OCI-LY1 (cell line): ENCODE measurements around the gene FBXW12.
A peak's percentile ranks its signal among the peaks of the same experiment; 100 is the strongest.
"Not testable (repeated sequence)": the region's sequence is repeated elsewhere in the genome, so short reads cannot be mapped to it uniquely, and the experiment has no call there.

Experiments
- H2AFZ ChIP-seq: fragments of 200-600 bp; sonication (generic), shearing (Covaris generic); 2 replicates; pipeline ENCODE4 v1.6.0; 2014; ENCODE audit warnings: antibody characterized with exemption, mild to moderate bottlenecking, low read length
- H3F3A ChIP-seq: fragments of 200-600 bp; sonication (generic), shearing (Covaris generic); 2 replicates; pipeline ENCODE4 v1.6.0; 2014; ENCODE audit warnings: mild to moderate bottlenecking, antibody characterized with exemption, low read length, moderate library complexity; ENCODE audit not compliant: insufficient read depth
- H3K27ac ChIP-seq: fragments of 200-600 bp; sonication (generic); 2 replicates; pipeline ENCODE4 v1.5.1; 2014; ENCODE audit warnings: low read length, mixed run types, mild to moderate bottlenecking, low read depth; ENCODE audit not compliant: poor library complexity, severe bottlenecking
- H3K27me3 ChIP-seq: fragments of 200-600 bp; sonication (generic); 2 replicates; pipeline ENCODE4 v1.6.0; 2014; ENCODE audit warnings: antibody characterized with exemption, mild to moderate bottlenecking, low read length, moderate library complexity; ENCODE audit not compliant: insufficient read depth
- H3K36me3 ChIP-seq: fragments of 200-600 bp; sonication (generic); 2 replicates; pipeline ENCODE4 v1.6.1; 2014; ENCODE audit warnings: mild to moderate bottlenecking, antibody characterized with exemption, low read length, moderate library complexity, mixed read lengths; ENCODE audit not compliant: insufficient read depth
- H3K4me1 ChIP-seq: fragments of 200-600 bp; sonication (generic); 2 replicates; pipeline ENCODE4 v1.5.1; 2014; ENCODE audit warnings: mild to moderate bottlenecking, low read length, moderate library complexity; ENCODE audit not compliant: insufficient read depth, severe bottlenecking
- H3K4me2 ChIP-seq: fragments of 200-600 bp; sonication (generic), shearing (Covaris generic); 2 replicates; pipeline ENCODE4 v1.6.1; 2014; ENCODE audit warnings: low read length
- H3K4me3 ChIP-seq: fragments of 200-600 bp; sonication (generic); 2 replicates; pipeline ENCODE4 v1.5.1; 2014; ENCODE audit warnings: low read length, low read depth, mild to moderate bottlenecking, mixed read lengths; ENCODE audit not compliant: poor library complexity, severe bottlenecking
- H3K79me2 ChIP-seq: fragments of 200-600 bp; shearing (Covaris generic); 2 replicates; pipeline ENCODE4 v1.6.1; 2016; ENCODE audit warnings: mixed run types, low read length, mixed read lengths; ENCODE audit not compliant: insufficient read depth
- H3K9ac ChIP-seq: fragments of 200-600 bp; sonication (generic), shearing (Covaris generic); 2 replicates; pipeline ENCODE4 v1.6.1; 2014; ENCODE audit warnings: mild to moderate bottlenecking, low read length, mixed read lengths
- H3K9me2 ChIP-seq: fragments of 200-600 bp; sonication (generic), shearing (Covaris generic); 2 replicates; pipeline ENCODE4 v1.6.1; 2014; ENCODE audit warnings: low read depth, mild to moderate bottlenecking, low read length, mixed read lengths
- H3K9me3 ChIP-seq: fragments of 200-600 bp; shearing (Covaris generic); 2 replicates; pipeline ENCODE4 v1.6.1; 2014; ENCODE audit warnings: low read length, mixed read lengths
- H4K20me1 ChIP-seq: fragments of 200-600 bp; sonication (generic), shearing (Covaris generic); 2 replicates; pipeline ENCODE4 v1.6.0; 2016; ENCODE audit warnings: mild to moderate bottlenecking, low read length; ENCODE audit not compliant: insufficient read depth
- EZH2 ChIP-seq: fragments of 200-600 bp; sonication (generic), shearing (Covaris generic); IDR thresholded peaks from 2 replicates; pipeline ENCODE4 v1.8.0; 2017; ENCODE audit warnings: borderline replicate concordance, mixed run types, mild to moderate bottlenecking, antibody characterized with exemption, low read length, moderate library complexity, mixed read lengths
- TF ChIP-seq, protein P1 (sequence below): fragments of 200-600 bp; sonication (generic), shearing (Covaris generic); IDR thresholded peaks from 2 replicates; pipeline ENCODE4 v1.5.1; 2017; ENCODE audit warnings: mild to moderate bottlenecking, antibody characterized with exemption, low read length, moderate library complexity, mixed read lengths

Gene FBXW12, protein sequence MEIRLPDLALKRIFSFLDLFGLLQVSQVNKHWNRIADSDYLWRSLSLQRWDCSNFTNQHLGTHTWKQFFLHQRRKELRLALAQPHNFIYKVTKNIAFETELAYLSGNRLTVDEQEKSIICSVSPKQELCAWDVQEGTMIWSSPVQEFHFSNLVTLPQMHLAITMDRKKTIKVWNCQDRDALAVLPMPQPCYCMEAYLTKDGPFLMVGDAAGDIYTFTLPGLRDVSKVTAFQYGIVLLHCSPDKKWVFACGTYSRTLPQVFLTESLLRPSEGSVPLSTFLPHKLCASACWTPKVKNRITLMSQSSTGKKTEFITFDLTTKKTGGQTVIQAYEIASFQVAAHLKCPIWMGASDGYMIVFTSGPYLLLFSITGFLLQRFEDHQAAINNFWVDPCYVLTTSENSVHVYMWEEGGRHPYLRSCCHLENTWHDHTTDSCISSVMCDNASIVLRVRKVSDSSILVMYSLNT

DNA sequence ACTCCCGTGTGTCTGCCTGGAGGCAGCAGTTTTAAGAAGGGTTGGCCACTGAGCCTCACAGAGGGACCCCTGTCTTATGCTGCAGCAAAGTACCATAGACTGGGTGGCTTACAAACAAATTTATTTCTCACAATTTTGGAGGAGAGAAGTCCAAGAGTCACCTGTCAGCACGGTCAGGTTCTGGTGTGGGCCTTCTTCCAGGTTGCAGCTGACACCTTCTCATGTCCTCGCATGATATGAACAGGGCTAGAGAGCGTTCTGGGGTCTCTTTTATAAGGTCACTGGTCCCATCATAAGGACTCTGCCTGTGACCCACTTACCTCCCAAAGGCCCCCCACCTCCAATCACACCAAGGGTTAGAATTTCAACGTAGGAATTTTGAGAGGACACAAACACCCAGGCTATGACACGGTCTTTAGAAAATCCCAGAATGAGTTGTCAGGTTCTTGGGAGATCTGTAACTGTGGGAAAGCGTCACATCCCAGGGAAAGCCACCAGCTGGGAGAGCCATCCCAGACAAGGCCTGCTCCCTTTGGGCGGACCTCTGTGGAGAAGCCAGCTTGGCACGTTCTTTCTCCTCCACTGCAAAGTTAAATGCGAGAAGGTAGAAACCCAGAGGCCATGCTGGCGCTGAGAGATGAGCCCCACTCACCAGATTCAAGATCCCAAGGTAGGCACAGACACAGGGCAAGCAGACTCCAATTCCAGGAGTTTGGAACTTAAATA lies at the start of gene FBXW12:
Gene FBXW12 (plus strand): TSS at position 569 of the 726 bp plus-strand sequence. CDS start 549 bp downstream, outside the sequence.
- no peaks in the 10 kb centered on the region for H3K9me2 ChIP-seq
- H3K79me2 ChIP-seq = no peaks in the 10 kb centered on the region
- H3K27ac ChIP-seq = peak within 1 kb of the TSS; percentile 35
- H3K4me2 ChIP-seq = peak within 1 kb of the TSS; percentile 31; the same call in 1 of the 2 replicates
- TF ChIP-seq, protein P1, sequence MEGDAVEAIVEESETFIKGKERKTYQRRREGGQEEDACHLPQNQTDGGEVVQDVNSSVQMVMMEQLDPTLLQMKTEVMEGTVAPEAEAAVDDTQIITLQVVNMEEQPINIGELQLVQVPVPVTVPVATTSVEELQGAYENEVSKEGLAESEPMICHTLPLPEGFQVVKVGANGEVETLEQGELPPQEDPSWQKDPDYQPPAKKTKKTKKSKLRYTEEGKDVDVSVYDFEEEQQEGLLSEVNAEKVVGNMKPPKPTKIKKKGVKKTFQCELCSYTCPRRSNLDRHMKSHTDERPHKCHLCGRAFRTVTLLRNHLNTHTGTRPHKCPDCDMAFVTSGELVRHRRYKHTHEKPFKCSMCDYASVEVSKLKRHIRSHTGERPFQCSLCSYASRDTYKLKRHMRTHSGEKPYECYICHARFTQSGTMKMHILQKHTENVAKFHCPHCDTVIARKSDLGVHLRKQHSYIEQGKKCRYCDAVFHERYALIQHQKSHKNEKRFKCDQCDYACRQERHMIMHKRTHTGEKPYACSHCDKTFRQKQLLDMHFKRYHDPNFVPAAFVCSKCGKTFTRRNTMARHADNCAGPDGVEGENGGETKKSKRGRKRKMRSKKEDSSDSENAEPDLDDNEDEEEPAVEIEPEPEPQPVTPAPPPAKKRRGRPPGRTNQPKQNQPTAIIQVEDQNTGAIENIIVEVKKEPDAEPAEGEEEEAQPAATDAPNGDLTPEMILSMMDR = no peak
- TF ChIP-seq EZH2 = no peak
- H3F3A ChIP-seq = no peaks in the 10 kb centered on the region
- H4K20me1 ChIP-seq = no peaks in the 10 kb centered on the region
- no peak within 1 kb of the TSS for H3K9ac ChIP-seq
- peaks cover 48% of the 10 kb centered on the region for H3K4me1 ChIP-seq
- H3K27me3 ChIP-seq = no peaks in the 10 kb centered on the region
- H3K36me3 ChIP-seq = no peaks in the 10 kb centered on the region
- H3K9me3 ChIP-seq = no peaks in the 10 kb centered on the region
- no peak within 1 kb of the TSS for H3K4me3 ChIP-seq
- H2AFZ ChIP-seq = no peak within 1 kb of the TSS

DNA sequence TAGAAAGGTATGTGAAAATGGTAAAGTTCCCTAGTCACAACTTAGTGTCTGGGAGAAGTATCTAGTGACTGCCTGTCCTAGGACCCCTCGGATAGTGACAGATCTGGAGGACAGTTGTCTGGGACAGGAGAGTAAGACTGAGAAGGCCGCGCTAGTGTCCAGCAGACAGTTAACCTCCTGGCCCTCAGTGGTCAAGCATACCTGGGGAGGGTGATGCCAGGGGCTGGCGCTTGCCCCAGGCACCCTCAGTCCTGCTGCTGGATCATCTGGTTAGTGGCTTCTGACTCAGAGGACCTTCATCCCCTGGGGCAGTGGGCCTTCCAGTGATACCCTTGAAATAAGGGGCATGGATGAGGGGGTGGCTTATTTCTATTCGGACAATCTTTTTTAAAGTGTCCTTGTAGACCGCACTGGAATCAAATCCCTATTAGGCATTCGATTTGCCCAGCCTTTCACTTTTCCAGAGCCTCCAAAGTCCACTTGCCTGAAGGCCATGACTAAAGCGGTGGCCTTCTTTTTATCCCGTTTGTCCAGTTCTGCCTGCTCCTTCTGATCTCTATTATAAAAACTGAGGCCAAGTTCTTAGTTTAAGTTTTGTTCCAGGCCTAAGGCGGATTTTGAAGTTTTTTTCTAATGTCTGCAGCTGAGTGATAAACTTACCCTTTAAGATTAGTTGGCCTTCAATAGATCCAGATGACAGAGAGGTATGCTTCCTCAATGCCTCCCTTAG lies 40.1 kb upstream of the FBXW12 start:
- not testable (repeated sequence) for H3K9me2 ChIP-seq, H3K36me3 ChIP-seq, H3K9ac ChIP-seq, H3K4me2 ChIP-seq, H3K27me3 ChIP-seq, H4K20me1 ChIP-seq, H2AFZ ChIP-seq, H3K9me3 ChIP-seq, H3K27ac ChIP-seq, H3K4me3 ChIP-seq, H3F3A ChIP-seq, H3K4me1 ChIP-seq, H3K79me2 ChIP-seq

DNA sequence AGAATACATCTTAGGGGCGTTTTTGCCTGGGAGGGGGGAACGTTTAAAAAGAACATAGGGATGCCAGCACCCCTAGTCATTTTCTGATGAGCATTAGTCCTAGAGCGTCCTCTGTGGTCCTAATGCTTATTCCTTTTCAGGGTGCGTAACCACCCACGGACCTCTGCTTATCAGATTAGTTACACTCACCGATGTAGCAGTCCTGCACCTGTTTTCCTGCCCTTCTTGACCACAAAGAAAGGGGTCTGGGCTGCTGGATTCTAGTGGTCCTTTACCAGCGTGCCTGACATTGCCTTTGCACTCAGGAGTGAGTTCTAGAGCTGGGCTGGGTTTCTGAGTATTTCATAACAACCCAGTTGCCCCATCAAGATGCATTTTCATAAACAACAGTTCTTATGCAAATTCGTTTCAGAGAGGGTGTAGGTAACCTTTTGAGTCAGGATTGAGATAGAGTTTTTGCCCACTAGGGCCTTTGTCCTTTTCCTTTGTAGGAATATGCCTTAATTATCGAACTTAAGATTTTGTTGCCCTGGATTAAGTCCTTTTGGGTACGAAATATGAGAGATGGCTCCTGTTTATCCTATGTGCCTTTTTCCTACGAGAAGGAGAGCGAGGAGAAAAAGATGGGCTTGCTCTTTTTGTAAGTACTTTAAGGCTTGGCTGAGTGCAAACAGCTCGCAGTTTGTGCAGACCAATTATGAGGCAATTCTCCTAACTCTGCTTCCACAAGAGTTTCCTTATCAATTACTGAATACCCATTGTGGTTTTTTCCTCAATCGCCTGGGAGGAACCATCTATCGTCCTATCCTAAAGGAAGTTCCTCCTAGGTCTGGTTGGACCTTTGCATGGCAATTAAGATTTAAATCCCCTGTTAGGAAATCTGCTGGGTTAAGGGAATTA lies 38.4 kb upstream of the FBXW12 start, which contains the start of gene SPINK8:
Gene SPINK8 (minus strand): TSS at position 316 of the 900 bp plus-strand sequence. CDS start 5,320 bp downstream, outside the sequence.
- not testable (repeated sequence) for H2AFZ ChIP-seq, H4K20me1 ChIP-seq, H3K9ac ChIP-seq, H3K4me3 ChIP-seq, H3F3A ChIP-seq, H3K4me1 ChIP-seq, H3K9me2 ChIP-seq, H3K27ac ChIP-seq, H3K9me3 ChIP-seq, H3K4me2 ChIP-seq, H3K27me3 ChIP-seq, H3K79me2 ChIP-seq, H3K36me3 ChIP-seq
